ENCODE results near the gene MYO10. TPM values are rescaled to one million over a fixed set of nuclear protein-coding genes. Genes with fewer than 3 reads are reported as not detected.

Gene MYO10
- total RNA-seq, 1 donor from 2014 or later = 20.0 TPM

- Histone ChIP-seq H3K27ac (no peak overlapping the region), H3K4me3 (no peak overlapping the region), H3K4me1 (peaks cover 0 to 5% of the 10 kb centered on the region in 2 donors), H3K27me3 (no peaks in the 10 kb centered on the region), H3K9me3 (no peaks in the 10 kb centered on the region), H3K36me3 (no peaks in the 10 kb centered on the region)
- intact Hi-C loops (cut with DNase I) = no loop called here
- DNase-seq (ENCODE audit: low spot score in 2 of 2) = no peak
- no peak for TF ChIP-seq CTCF (IDR thresholded peaks at IDR 0.05)
Measured at GRCh38 chr5:16864631-16865131, 71.4 kb downstream of the MYO10 start.

GRCh38 chr5:16863469-16863946, 72.6 kb downstream of the MYO10 start:
- Histone ChIP-seq H3K9me3 (peaks cover 0 to 4% of the 10 kb centered on the region in 2 donors), H3K4me1 (peaks cover 0 to 5% of the 10 kb centered on the region in 2 donors), H3K27me3 (no peaks in the 10 kb centered on the region), H3K4me3 (no peak overlapping the region), H3K27ac (no peak overlapping the region), H3K36me3 (no peaks in the 10 kb centered on the region)
- no peak for TF ChIP-seq CTCF (IDR thresholded peaks at IDR 0.05)
- intact Hi-C loops (cut with DNase I) = no loop called here
- DNase-seq (ENCODE audit: low spot score in 2 of 2) = no peak

- peaks cover 0 to 4% of the 10 kb centered on the region in 2 donors for H3K9me3 ChIP-seq
- no peak for TF ChIP-seq CTCF (IDR thresholded peaks at IDR 0.05)
- no peak overlapping the region for H3K27ac ChIP-seq
- no peak for DNase-seq (ENCODE audit: low spot score in 2 of 2)
- intact Hi-C loops (cut with DNase I) = no loop called here
- no peak overlapping the region for H3K4me3 ChIP-seq
- H3K4me1 ChIP-seq = peaks cover 0 to 5% of the 10 kb centered on the region in 2 donors
- H3K27me3 ChIP-seq = no peaks in the 10 kb centered on the region
- no peaks in the 10 kb centered on the region for H3K36me3 ChIP-seq
Measured at GRCh38 chr5:16862777-16863176, 73.3 kb downstream of the MYO10 start.

- no peak overlapping the region for H3K4me3 ChIP-seq
- H3K27ac ChIP-seq = no peak overlapping the region
- peaks cover 0 to 4% of the 10 kb centered on the region in 2 donors for H3K9me3 ChIP-seq
- intact Hi-C loops (cut with DNase I) = no loop called here
- TF ChIP-seq CTCF (IDR thresholded peaks at IDR 0.05) = no peak
- H3K36me3 ChIP-seq = no peaks in the 10 kb centered on the region
- no peak for DNase-seq (ENCODE audit: low spot score in 2 of 2)
- H3K4me1 ChIP-seq = no peaks in the 10 kb centered on the region
- H3K27me3 ChIP-seq = no peaks in the 10 kb centered on the region
Measured at GRCh38 chr5:16859346-16859745, 76.7 kb downstream of the MYO10 start.

- no peaks in the 10 kb centered on the region for H3K27me3 ChIP-seq
- H3K9me3 ChIP-seq = peaks cover 0 to 4% of the 10 kb centered on the region in 2 donors
- no peak for DNase-seq (ENCODE audit: low spot score in 2 of 2)
- no peak overlapping the region for H3K4me3 ChIP-seq
- intact Hi-C loops (cut with DNase I) = no loop called here
- no peaks in the 10 kb centered on the region for H3K4me1 ChIP-seq
- TF ChIP-seq CTCF (IDR thresholded peaks at IDR 0.05) = no peak
- H3K36me3 ChIP-seq = no peaks in the 10 kb centered on the region
- H3K27ac ChIP-seq = no peak overlapping the region
Measured at GRCh38 chr5:16858151-16858550, 77.9 kb downstream of the MYO10 start.

GRCh38 chr5:16857635-16858034, 78.5 kb downstream of the MYO10 start:
- no peak overlapping the region for H3K4me3 ChIP-seq
- intact Hi-C loops (cut with DNase I) = no loop called here
- peaks cover 0 to 4% of the 10 kb centered on the region in 2 donors for H3K9me3 ChIP-seq
- DNase-seq (ENCODE audit: low spot score in 2 of 2) = no peak
- H3K27ac ChIP-seq = no peak overlapping the region
- no peaks in the 10 kb centered on the region for H3K27me3 ChIP-seq
- no peaks in the 10 kb centered on the region for H3K4me1 ChIP-seq
- no peak for TF ChIP-seq CTCF (IDR thresholded peaks at IDR 0.05)
- no peaks in the 10 kb centered on the region for H3K36me3 ChIP-seq
